HG02678 (cell line): Measurements from ENCODE around the gene CHD2.
A peak's percentile ranks its signal among the peaks of the same experiment; 100 is the strongest.
"Not testable (repeated sequence)": the region's sequence is repeated elsewhere in the genome, so short reads cannot be mapped to it uniquely, and the experiment has no call there.

Source experiments
- ATAC-seq: cut with Tn5 transposase; IDR thresholded peaks from one replicate; pipeline ENCODE4 v1.9.1; 2021; ENCODE audit warnings: mild to moderate bottlenecking, moderate library complexity; ENCODE audit not compliant: unreplicated experiment

Gene CHD2

GRCh38 chr15:93032515-93033206, 132.5 kb downstream of the CHD2 start:
- ATAC-seq: not testable (repeated sequence)

GRCh38 chr15:93033434-93034045, 133.4 kb downstream of the CHD2 start:
- no peak for ATAC-seq

GRCh38 chr15:93034512-93034911, 134.4 kb downstream of the CHD2 start:
- ATAC-seq: no peak

GRCh38 chr15:93035092-93035915, 135.2 kb downstream of the CHD2 start:
- ATAC-seq: peak; percentile 14

GRCh38 chr15:93035953-93036810, 136.1 kb downstream of the CHD2 start:
- peak; percentile 92 for ATAC-seq

- no peak for ATAC-seq
These were observed 137.1 kb downstream of the CHD2 start for GRCh38 chr15:93036951-93037819.

- ATAC-seq: no peak
These were observed 137.9 kb downstream of the CHD2 start for GRCh38 chr15:93037820-93038705.

GRCh38 chr15:93039562-93040287, 139.6 kb downstream of the CHD2 start:
- not testable (repeated sequence) for ATAC-seq

GRCh38 chr15:93040288-93041158, 140.4 kb downstream of the CHD2 start:
- ATAC-seq: no peak

GRCh38 chr15:93041159-93041547, 141.0 kb downstream of the CHD2 start:
- ATAC-seq: no peak

GRCh38 chr15:93042211-93042610, 142.1 kb downstream of the CHD2 start:
- no peak for ATAC-seq

- no peak for ATAC-seq
These were observed 142.7 kb downstream of the CHD2 start for GRCh38 chr15:93042691-93043378.

- no peak for ATAC-seq
These were observed 143.6 kb downstream of the CHD2 start for GRCh38 chr15:93043621-93044300.

- ATAC-seq: no peak
These were observed 144.4 kb downstream of the CHD2 start for GRCh38 chr15:93044301-93045190.

GRCh38 chr15:93045191-93045785, 145.2 kb downstream of the CHD2 start:
- ATAC-seq: no peak
